OCI-LY7 (cell line): ENCODE data around the gene TMEM26. TPM values are rescaled to one million over a fixed set of nuclear protein-coding genes. Genes with fewer than 3 reads are reported as not detected.

ENCODE experiments used
- BruUV-seq: library from RNA; stranded (reverse); fragments of 400-500 nt; replicated peaks from 2 replicates; lab custom pipeline; 2021; lab: Mats Ljungman, UMichigan
- CTCF ChIA-PET: fragments of 300-600 bp; sonication (Branson Sonifier 250); formaldehyde crosslinking; loops from one replicate; lab custom pipeline; 2022; ENCODE audit warnings: antibody characterized with exemption; ENCODE audit not compliant: unreplicated experiment; lab: Charles Lee
- POLR2A ChIA-PET: fragments of 300-600 bp; sonication (Branson Sonifier 250); formaldehyde crosslinking; loops from one replicate; lab custom pipeline; 2022; ENCODE audit warnings: antibody characterized with exemption; lab: Charles Lee
- DNase-seq: peaks from one replicate; pipeline ENCODE4 v3.0.0-alpha.2; 2015; ENCODE audit warnings: low spot score
- H2AFZ ChIP-seq: fragments of 200-600 bp; sonication (generic), shearing (Covaris generic); 2 replicates; pipeline ENCODE4 v1.6.1; 2014; ENCODE audit warnings: mild to moderate bottlenecking, antibody characterized with exemption, low read length, moderate library complexity
- H3K27ac ChIP-seq: fragments of 200-600 bp; sonication (generic); 2 replicates; pipeline ENCODE4 v1.5.1; 2014; ENCODE audit warnings: mixed run types, low read depth, mild to moderate bottlenecking, moderate library complexity, low read length, inconsistent platforms; ENCODE audit not compliant: poor library complexity, severe bottlenecking
- H3K36me3 ChIP-seq: fragments of 200-600 bp; sonication (generic); 2 replicates; pipeline ENCODE4 v1.6.1; 2014; ENCODE audit warnings: mild to moderate bottlenecking, antibody characterized with exemption, low read length, moderate library complexity, mixed read lengths; ENCODE audit not compliant: insufficient read depth
- H3K4me1 ChIP-seq: fragments of 200-600 bp; sonication (generic); 2 replicates; pipeline ENCODE4 v1.5.1; 2014; ENCODE audit warnings: mild to moderate bottlenecking, low read length; ENCODE audit not compliant: insufficient read depth, poor library complexity, severe bottlenecking
- H3K4me2 ChIP-seq: fragments of 200-600 bp; sonication (generic); 2 replicates; pipeline ENCODE4 v1.6.1; 2014; ENCODE audit warnings: mild to moderate bottlenecking, low read length
- H3K4me3 ChIP-seq: fragments of 200-600 bp; sonication (generic); 2 replicates; pipeline ENCODE4 v1.5.1; 2014; ENCODE audit warnings: mild to moderate bottlenecking, low read depth, low read length; ENCODE audit not compliant: poor library complexity, severe bottlenecking
- H3K79me2 ChIP-seq: fragments of 200-600 bp; sonication (generic); 2 replicates; pipeline ENCODE4 v1.6.1; 2016; ENCODE audit warnings: low read depth, mild to moderate bottlenecking, low read length, moderate library complexity, mixed read lengths; ENCODE audit not compliant: insufficient read depth
- H3K9me2 ChIP-seq: fragments of 200-600 bp; sonication (generic); 2 replicates; pipeline ENCODE4 v1.6.1; 2016; ENCODE audit warnings: mild to moderate bottlenecking, low read length, mixed read lengths; ENCODE audit not compliant: insufficient read depth
- H3K9me3 ChIP-seq: fragments of 200-600 bp; sonication (generic); 2 replicates; pipeline ENCODE4 v1.6.1; 2014; ENCODE audit warnings: mild to moderate bottlenecking, mixed run types, low read length, mixed read lengths
- H4K20me1 ChIP-seq: fragments of 200-600 bp; sonication (generic); 2 replicates; pipeline ENCODE4 v1.6.1; 2014; ENCODE audit warnings: mild to moderate bottlenecking, antibody characterized with exemption, low read length, moderate library complexity, mixed read lengths; ENCODE audit not compliant: insufficient read depth
- EZH2phosphoT487 ChIP-seq: fragments of 200-600 bp; sonication (generic); IDR thresholded peaks from 2 replicates; pipeline ENCODE4 v1.6.1; 2018; ENCODE audit warnings: low read depth, borderline replicate concordance, mild to moderate bottlenecking, mixed run types, antibody characterized with exemption, low read length, moderate library complexity, mixed read lengths
- intact Hi-C: fragments of 100-400 bp; cut with micrococcal nuclease; formaldehyde crosslinking; loops from one replicate; pipeline ENCODE4 v1.10.0; 2022; ENCODE audit not compliant: unreplicated experiment
- total RNA-seq, 2 experiments: library from RNA; depleted of rRNA in 1 of 2; stranded (reverse); fragments of >200 nt in 1 of 2; shearing (Covaris generic) in 1 of 2; gene quantifications; 2 replicates each; pipeline ENCODE4 v1.2.3, GENCODE V29; 2014 to 2022
- TF ChIP-seq, protein P1 (sequence below): fragments of 200-600 bp; sonication (generic); conservative IDR thresholded peaks from 2 replicates; pipeline ENCODE4 v1.5.1; 2014; ENCODE audit warnings: mild to moderate bottlenecking, antibody characterized with exemption, low read length, moderate library complexity, mixed read lengths

TMEM26 gene
- total RNA-seq, 2 experiments from 2014 or later = 0.06 TPM; not detected in 1

DNA sequence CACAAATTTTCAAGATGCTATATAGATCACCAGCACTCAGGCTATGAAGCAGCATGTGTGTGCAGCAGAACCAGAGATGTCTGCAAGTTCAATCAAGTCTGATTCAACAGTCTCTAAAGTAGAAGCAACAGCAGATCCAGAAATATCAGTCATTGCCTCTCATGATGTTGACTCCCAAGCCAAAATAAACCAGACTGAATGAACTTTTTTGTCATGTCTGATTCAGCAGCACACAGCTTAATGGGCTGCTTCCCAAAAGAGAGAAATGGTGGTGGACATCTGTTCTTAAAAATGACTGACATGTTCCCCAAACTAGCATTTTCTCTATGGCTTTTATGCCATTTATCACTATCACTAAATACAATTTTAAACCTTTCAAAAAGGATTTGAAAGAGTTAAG, 53.8 kb downstream of the TMEM26 start:
- H3K4me2 ChIP-seq = no peak overlapping the region
- no peaks in the 10 kb centered on the region for H3K4me1 ChIP-seq
- no peaks in the 10 kb centered on the region for H4K20me1 ChIP-seq
- TF ChIP-seq, protein P1, sequence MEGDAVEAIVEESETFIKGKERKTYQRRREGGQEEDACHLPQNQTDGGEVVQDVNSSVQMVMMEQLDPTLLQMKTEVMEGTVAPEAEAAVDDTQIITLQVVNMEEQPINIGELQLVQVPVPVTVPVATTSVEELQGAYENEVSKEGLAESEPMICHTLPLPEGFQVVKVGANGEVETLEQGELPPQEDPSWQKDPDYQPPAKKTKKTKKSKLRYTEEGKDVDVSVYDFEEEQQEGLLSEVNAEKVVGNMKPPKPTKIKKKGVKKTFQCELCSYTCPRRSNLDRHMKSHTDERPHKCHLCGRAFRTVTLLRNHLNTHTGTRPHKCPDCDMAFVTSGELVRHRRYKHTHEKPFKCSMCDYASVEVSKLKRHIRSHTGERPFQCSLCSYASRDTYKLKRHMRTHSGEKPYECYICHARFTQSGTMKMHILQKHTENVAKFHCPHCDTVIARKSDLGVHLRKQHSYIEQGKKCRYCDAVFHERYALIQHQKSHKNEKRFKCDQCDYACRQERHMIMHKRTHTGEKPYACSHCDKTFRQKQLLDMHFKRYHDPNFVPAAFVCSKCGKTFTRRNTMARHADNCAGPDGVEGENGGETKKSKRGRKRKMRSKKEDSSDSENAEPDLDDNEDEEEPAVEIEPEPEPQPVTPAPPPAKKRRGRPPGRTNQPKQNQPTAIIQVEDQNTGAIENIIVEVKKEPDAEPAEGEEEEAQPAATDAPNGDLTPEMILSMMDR = no peak
- TF ChIP-seq EZH2phosphoT487 = no peak
- ChIA-PET CTCF (no interaction called here), POLR2A (interaction anchor here (0.7 kb wide), 1 partner anchor 96 kb away, joined by 3 read pairs; no protein-coding TSS in a partner anchor)
- no TSS peak for BruUV-seq
- DNase-seq = no peak
- H3K79me2 ChIP-seq = no peaks in the 10 kb centered on the region
- no peak overlapping the region for H3K27ac ChIP-seq
- no peak overlapping the region for H3K4me3 ChIP-seq
- no peaks in the 10 kb centered on the region for H3K36me3 ChIP-seq
- no peaks in the 10 kb centered on the region for H3K9me3 ChIP-seq
- intact Hi-C loops = no loop called here
- no peaks in the 10 kb centered on the region for H3K9me2 ChIP-seq
- no peak overlapping the region for H2AFZ ChIP-seq

DNA sequence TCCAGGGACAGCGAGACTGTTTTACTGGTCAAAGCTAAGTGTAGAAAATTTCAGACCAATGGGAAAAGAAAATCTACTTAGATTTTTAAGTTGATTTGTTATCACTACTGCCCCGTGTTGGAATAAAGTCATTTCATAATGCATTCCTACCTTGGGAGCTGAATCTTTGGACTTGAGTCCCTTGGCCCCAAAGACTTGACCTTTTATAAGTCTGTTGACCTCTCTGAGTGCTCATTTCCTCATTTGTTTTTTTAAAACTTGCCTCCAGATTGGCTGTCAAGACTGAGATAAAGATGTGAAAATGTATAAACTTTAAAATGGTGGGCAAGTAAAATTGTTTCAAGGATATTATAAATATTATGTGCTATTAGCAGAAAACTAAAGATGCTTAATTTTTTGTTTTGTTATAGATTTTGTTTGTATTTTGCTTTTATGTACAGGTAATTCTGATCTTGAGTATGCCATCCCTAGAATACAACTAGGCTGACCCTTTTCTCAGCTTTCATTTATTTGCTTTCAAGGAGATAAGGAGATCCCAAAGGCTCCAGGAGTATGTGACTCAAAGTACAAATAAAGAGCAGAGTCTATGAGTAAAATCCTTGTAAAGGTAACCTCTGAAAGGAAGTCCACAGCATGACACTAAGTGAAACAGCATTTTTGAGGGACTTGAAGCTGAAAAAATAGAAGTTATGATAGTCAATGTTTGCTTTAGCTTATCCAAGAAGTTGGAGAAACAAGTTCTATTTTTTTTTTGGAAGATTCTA, 54.6 kb downstream of the TMEM26 start:
- Histone ChIP-seq H3K36me3 (no peaks in the 10 kb centered on the region), H2AFZ (peak overlapping the region; percentile 60; the same call in 1 of the 2 replicates), H4K20me1 (no peaks in the 10 kb centered on the region), H3K9me2 (no peaks in the 10 kb centered on the region), H3K4me1 (no peaks in the 10 kb centered on the region), H3K79me2 (no peaks in the 10 kb centered on the region), H3K27ac (no peak overlapping the region), H3K4me3 (no peak overlapping the region), H3K4me2 (no peak overlapping the region), H3K9me3 (no peaks in the 10 kb centered on the region)
- intact Hi-C loops = no loop called here
- TF ChIP-seq, protein P1 = no peak
- TF ChIP-seq EZH2phosphoT487 = no peak
- ChIA-PET POLR2A (interaction anchor here (0.6 to 1.3 kb wide), 5 partner anchors 17 to 779 kb away, joined by 3 to 4 read pairs (median 3); no protein-coding TSS in a partner anchor), CTCF (no interaction called here)
- no peak for DNase-seq
- no TSS peak for BruUV-seq
